ENCODE data around the gene PTPRD. TPM values are rescaled to one million over a fixed set of nuclear protein-coding genes. Genes with fewer than 3 reads are reported as not detected.
"Not testable (repeated sequence)": the region's sequence is repeated elsewhere in the genome, so short reads cannot be mapped to it uniquely, and the experiment has no call there.

PTPRD gene
- polyA plus RNA-seq, 4 donors: 91.3 to 115 (median 106) TPM

DNA sequence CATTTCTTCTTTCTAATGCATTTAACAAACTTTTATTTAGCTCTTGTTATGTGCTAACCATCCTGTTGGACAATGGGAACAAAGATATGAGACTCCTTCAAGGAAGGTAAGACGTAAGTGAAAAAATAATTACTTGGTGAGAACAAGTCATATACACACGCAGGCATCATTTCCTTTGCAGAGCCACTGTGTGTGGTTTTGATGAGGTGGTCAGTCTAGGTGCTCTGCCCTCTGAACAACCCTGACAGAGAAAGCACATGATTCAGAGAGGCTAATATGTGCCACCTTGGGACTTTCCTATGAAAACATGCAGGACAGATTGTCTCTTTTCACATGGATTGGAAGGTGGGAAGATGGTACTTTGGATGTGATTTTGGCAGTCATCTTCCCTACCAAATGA is 1650.7 kb downstream of the PTPRD start:
- DNase-seq (ENCODE audit: low read depth in 4 of 4, low spot score in 2 of 4): no peak

- no peak for DNase-seq (ENCODE audit: low read depth in 4 of 4, low spot score in 2 of 4)
These were observed 1651.5 kb downstream of the PTPRD start for GRCh38 chr9:8961186-8961851.

DNA sequence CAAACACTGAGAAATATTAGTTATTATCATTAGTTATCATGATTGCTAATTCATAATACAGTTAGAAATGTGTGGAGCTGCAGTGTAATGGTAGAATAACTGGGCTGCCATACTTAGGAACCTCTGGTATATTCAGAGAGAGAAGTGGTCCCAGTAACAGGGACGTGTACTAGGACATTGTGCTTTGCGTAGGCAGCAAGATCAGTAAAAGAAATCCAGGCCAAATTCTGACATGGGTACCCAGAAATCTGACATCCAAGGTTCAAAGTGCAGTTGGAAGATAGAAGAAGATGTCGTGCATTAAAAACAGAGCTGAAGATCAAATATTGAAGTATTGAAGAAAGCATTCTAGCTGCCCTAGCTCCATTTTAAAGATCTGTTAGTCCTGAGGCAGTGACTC is 1652.5 kb downstream of the PTPRD start:
- no peak for DNase-seq (ENCODE audit: low read depth in 4 of 4, low spot score in 2 of 4)

DNA sequence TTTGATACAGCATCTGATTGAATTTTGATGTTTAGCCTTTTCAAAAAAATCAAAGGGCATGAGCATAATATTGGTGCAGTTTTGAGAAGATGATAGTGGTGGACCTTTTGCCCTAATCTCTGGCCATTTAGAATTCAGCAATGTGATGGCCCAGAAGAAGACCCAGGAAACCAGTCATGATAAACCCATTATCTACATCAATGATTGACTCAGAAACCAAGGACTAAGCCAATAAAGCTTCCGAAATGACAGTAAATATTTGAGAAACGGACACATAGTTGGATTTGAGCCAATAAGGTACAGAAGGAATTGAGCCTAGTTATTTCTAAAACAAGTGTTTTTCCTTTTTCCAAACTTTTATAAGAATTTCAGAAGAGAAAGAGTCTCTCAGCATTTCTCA is 1654.4 kb downstream of the PTPRD start:
- DNase-seq (ENCODE audit: low read depth in 4 of 4, low spot score in 2 of 4): no peak

GRCh38 chr9:8955315-8955714 is 1657.5 kb downstream of the PTPRD start:
- no peak for DNase-seq (ENCODE audit: low read depth in 4 of 4, low spot score in 2 of 4)

DNA sequence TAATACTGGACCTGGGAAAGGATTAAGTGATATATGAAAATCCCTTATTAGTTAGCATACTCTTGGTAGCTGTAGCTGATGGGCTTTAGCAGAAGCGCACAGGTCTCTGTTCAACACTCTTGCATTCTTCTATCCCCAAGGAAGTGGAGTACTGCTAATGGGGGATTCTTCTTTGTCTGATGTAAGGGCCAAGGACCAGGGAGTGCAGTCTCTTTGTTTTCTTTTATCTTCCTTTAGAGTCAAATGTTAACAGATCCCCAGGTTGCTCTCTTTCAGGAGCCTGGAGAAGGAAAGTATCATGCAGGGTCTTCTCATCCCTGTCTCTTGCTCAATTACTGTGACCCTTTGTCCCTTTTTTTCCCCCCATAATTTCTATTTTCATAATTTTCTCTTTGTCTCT is 1666.3 kb downstream of the PTPRD start:
- no peak for DNase-seq (ENCODE audit: low read depth in 4 of 4, low spot score in 2 of 4)

DNA sequence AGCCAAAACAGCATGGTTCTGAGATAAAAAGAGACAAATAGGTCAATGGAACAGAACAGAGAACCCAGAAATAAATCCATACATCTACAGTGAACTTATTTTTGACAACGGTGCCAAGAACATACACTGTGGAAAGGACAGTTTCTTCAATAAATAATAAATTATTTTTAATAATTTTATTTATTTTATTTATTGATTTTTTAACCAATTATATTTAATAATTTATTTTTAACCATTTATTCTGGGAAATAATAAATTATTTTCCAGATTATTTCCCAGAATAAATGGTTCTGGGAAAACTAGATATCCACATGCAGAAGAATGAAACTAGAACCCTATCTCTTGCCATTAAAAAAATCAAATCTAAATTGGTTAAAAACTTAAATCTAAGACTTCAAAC is 1669.4 kb downstream of the PTPRD start:
- no peak for DNase-seq (ENCODE audit: low read depth in 4 of 4, low spot score in 2 of 4)

- no peak for DNase-seq (ENCODE audit: low read depth in 4 of 4, low spot score in 2 of 4)
These were observed 1672.2 kb downstream of the PTPRD start for GRCh38 chr9:8940650-8941049.

- no peak for DNase-seq (ENCODE audit: low read depth in 4 of 4, low spot score in 2 of 4)
These were observed 1686.3 kb downstream of the PTPRD start for GRCh38 chr9:8926461-8926860.

DNA sequence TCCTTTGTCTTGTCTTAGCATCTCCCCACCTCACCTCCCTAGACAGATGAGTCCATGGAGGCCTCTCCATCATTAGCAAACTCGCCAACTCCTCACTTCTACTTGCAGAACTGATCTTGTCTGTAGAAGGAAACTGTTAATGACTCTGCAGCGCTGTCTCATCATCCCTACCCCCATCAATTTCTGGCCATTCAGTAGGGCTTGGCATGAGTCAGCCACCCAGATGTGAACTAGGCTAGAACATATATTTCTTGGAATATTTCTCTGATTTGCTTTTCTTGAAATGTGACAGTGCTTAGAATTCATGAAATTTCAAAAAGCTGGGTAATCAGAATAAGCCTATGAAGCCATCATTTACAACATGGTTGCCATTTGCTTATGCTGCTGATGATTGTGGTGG is 1688.2 kb downstream of the PTPRD start:
- no peak for DNase-seq (ENCODE audit: low read depth in 4 of 4, low spot score in 2 of 4)

- DNase-seq (ENCODE audit: low read depth in 4 of 4, low spot score in 2 of 4): not testable (repeated sequence)
These were observed 1692.2 kb downstream of the PTPRD start for GRCh38 chr9:8920478-8921183.

GRCh38 chr9:8917956-8918739 is 1694.7 kb downstream of the PTPRD start:
- DNase-seq (ENCODE audit: low read depth in 4 of 4, low spot score in 2 of 4): no peak

DNA sequence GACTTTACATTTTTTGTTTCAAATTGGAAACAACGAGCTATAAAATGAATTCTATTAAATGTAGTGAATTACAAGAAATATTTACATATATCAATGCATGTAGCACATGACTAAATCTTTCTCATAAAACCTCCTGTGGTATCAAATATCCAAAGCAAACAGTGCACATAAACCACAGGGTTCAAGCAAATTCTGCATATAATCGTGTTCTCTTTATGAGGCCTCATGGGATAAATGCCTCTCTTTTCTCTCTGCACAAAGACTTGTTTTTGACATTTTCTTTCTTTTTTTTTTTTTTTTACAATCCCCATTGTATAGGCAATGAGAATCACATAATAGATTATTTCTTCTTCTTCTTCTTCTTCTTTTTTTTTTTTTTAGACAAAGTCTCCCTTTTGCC is 1696.0 kb downstream of the PTPRD start:
- DNase-seq (ENCODE audit: low read depth in 4 of 4, low spot score in 2 of 4): no peak

DNA sequence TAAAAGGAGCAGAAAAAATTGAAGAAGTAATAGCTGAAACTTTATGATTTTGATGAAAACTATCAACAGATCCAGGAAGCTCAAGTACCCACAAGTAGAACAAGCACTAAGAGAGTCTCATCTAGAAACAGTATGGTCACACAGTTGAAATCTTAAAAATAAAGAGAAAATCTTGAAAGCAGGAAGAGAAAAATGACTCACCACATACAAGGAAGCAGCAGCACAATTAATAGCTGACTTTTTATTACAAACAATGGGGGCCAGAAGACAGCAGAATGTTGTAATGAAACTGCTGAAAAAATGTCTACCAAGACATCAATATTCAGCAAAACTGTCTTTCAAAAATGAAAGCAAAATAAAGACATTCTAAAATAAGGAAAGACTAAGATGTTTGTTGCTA is 1704.9 kb downstream of the PTPRD start:
- no peak for DNase-seq (ENCODE audit: low read depth in 4 of 4, low spot score in 2 of 4)

GRCh38 chr9:8905731-8906130 is 1707.1 kb downstream of the PTPRD start:
- DNase-seq (ENCODE audit: low read depth in 4 of 4, low spot score in 2 of 4): no peak

DNA sequence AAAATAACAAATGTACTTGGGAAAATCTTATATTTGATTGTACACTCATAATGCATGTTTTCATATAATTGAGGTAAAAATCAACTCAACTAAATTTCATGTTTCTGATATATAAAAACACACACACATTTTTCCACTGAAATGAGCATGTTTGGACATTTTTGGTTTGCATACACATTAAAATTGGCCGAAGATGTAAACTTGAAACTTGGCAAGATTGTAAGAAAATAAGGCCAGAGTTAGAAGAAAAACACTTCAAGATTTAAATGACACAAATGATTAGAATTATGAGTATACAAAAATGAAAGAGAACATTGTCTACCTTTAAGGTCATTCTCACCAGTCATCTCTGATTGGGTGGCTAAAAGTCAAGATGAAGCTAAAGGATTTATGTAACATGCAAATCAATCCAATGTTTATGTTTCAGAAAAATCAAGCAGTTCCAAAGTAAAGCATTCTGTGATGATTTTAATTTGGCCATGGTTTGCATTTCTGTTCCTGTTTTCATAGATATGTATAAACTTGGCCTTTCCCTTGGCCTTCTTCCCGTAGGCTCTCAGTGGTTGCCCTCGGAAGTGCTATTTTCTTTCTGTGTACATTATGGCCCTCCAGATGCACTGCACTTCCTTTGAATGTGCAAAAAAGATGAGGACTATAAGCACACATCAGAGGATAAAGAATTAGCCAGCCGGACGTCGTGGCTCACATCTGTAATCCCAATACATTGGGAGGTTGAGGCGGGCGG is 1707.9 kb downstream of the PTPRD start:
- DNase-seq (ENCODE audit: low read depth in 4 of 4, low spot score in 2 of 4): no peak

GRCh38 chr9:8903077-8903476 is 1709.7 kb downstream of the PTPRD start:
- DNase-seq (ENCODE audit: low read depth in 4 of 4, low spot score in 2 of 4): no peak

DNA sequence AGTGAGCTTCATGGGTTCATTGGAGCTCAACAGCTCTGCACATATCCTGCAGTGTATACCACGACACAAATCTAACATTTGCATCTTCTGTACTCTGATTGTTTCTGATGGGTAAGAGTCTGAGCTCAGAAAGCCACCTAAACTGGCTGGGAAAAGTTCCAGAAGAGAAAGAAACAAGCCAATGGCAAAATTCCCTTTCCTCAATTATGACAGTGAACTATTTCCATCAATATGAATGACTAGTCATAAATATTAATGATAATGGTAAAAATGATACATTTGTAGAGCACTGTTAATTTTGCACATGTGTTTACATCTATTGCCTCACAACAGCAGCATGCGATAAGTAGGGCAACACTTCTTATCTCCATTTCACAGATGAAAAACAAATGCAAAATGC is 1711.7 kb downstream of the PTPRD start:
- DNase-seq (ENCODE audit: low read depth in 4 of 4, low spot score in 2 of 4): no peak

- DNase-seq (ENCODE audit: low read depth in 4 of 4, low spot score in 2 of 4): no peak
These were observed 1713.3 kb downstream of the PTPRD start for GRCh38 chr9:8899511-8899910.

GRCh38 chr9:8895861-8896224 is 1717.0 kb downstream of the PTPRD start:
- peak in 2 of 4 donors; percentile 35 to 49 for DNase-seq (ENCODE audit: low read depth in 4 of 4, low spot score in 2 of 4)
